Measurements from ENCODE around the gene DNAH7. TPM values are rescaled to one million over a fixed set of nuclear protein-coding genes. Genes with fewer than 3 reads are reported as not detected.

DNAH7 gene
- total and polyA plus RNA-seq, 2 of the 8 experiments (the other 6 are each of a cell fraction or from before 2014, with no cell fraction given), result 0.07 to 0.08 TPM

DNA sequence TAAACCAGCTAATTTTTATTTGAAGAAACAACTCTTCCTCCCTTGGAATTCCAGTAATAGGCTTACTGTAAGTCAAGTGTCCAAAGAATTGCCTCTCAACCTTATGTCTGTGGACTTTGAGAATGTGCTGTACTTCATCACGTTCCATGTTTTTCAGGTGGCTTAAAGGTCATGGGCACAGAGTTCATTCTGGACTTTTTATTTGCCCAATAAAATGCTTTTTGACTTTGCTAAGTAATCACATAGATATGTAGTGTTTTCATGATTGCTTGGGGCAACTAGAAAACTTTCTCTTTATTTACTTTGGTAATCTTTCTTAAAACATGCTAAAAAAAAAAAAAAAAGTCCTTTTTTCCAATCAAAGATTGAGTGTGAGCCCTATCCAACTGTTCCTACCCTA, 10.4 kb upstream of the DNAH7 start:
- H3K79me1 ChIP-seq (ENCODE audit: low read depth, low read length), result no peaks in the 10 kb centered on the region
- TF ChIP-seq SAP30 (IDR thresholded peaks at IDR 0.05; ENCODE audit: insufficient read depth, insufficient replicate concordance, low read length), result no peak
- no peak for TF ChIP-seq GABPA (IDR thresholded peaks at IDR 0.05; ENCODE audit: borderline replicate concordance, insufficient read depth, low read length)
- TF ChIP-seq, protein P1, sequence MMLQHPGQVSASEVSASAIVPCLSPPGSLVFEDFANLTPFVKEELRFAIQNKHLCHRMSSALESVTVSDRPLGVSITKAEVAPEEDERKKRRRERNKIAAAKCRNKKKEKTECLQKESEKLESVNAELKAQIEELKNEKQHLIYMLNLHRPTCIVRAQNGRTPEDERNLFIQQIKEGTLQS (IDR thresholded peaks at IDR 0.05; ENCODE audit: insufficient read depth, low read depth, low read length), result no peak
- no peak overlapping the region for H4K5ac ChIP-seq (ENCODE audit: insufficient read length, low read depth, low read length)
- no peak overlapping the region for H3K4me2 ChIP-seq (ENCODE audit: insufficient read depth in 1 of 2, low read depth in 2 of 2, low read length in 2 of 2)
- CTCF ChIA-PET (ENCODE audit: partially characterized antibody), result interaction anchor here (0.7 to 9.3 kb wide), 53 partner anchors 8 to 481 kb away, joined by 3 to 84 read pairs (median 5); partner anchors contain the start of gene DNAH7
- H3K18ac ChIP-seq (ENCODE audit: extremely low read depth, low read length), result no peak overlapping the region
- no peak overlapping the region for H4K8ac ChIP-seq (ENCODE audit: extremely low read depth, insufficient read depth, low read length)
- FAIRE-seq (no peak), DNase-seq (ENCODE audit: low read depth in 1 of 2, low spot score in 2 of 2) (no peak)
- 93% methylated on average over 1 of the region's 1 CpG; no CpG with 5 or more reads in 1 of the 2 experiments for WGBS, 2 experiments (ENCODE audit: extremely low coverage in 1 of 2, insufficient coverage in 1 of 2, insufficient read length in 1 of 2, insufficient replicate concordance in 2 of 2, low coverage in 1 of 2, low lambda C conversion rate in 2 of 2, missing lambda C conversion rate in 1 of 2)
- H3K23me2 ChIP-seq (ENCODE audit: low read depth, low read length), result no peaks in the 10 kb centered on the region
- no peak overlapping the region for H3K27ac ChIP-seq (ENCODE audit: low read depth, low read length)
- no peak overlapping the region for H3K4ac ChIP-seq (replicated peaks; ENCODE audit: insufficient read length, low read depth, low read length)
- no peak overlapping the region for H3K23ac ChIP-seq (ENCODE audit: insufficient read length)
- H2AK5ac ChIP-seq (ENCODE audit: low read depth, low read length), result no peak overlapping the region
- POLR2A ChIA-PET (ENCODE audit: partially characterized antibody), result interaction anchor here (1.5 kb wide), 1 partner anchor 10 kb away, joined by 5 read pairs; the partner anchor contains the start of gene DNAH7
- peaks cover 3 to 16% of the 10 kb centered on the region in 2 experiments for H3K9me3 ChIP-seq (ENCODE audit: insufficient read depth in 2 of 2, low read depth in 1 of 2, low read length in 1 of 2)
- no peak overlapping the region for H3K4me3 ChIP-seq (ENCODE audit: extremely low read depth in 1 of 4, insufficient read depth in 2 of 4, low read depth in 3 of 4, low read length in 4 of 4)
- no peak overlapping the region for H3K14ac ChIP-seq (ENCODE audit: insufficient read length)
- H2BK120ac ChIP-seq (replicated peaks; ENCODE audit: low read depth, low read length), result no peak overlapping the region
- no peak overlapping the region for H2BK12ac ChIP-seq (ENCODE audit: low read depth, low read length)
- H3K56ac ChIP-seq (replicated peaks; ENCODE audit: insufficient read length, low read depth, low read length), result no peak overlapping the region
- no peak overlapping the region for H2AFZ ChIP-seq (ENCODE audit: low read length)
- H3K36me3 ChIP-seq (ENCODE audit: control insufficient read depth in 2 of 4, insufficient read depth in 4 of 4, low read length in 3 of 4), result no peaks in the 10 kb centered on the region
- no peak overlapping the region for H3K9ac ChIP-seq (replicated peaks in 1 of 4; ENCODE audit: extremely low read depth in 1 of 4, low read depth in 3 of 4, low read length in 3 of 4)
- no peak overlapping the region for H4K91ac ChIP-seq (replicated peaks; ENCODE audit: insufficient read length, low read length)
- no peak overlapping the region for H2BK5ac ChIP-seq (ENCODE audit: low read depth, low read length)
- H2BK15ac ChIP-seq (ENCODE audit: low read length), result no peak overlapping the region
- H3K4me1 ChIP-seq (replicated peaks in 1 of 4; ENCODE audit: control insufficient read depth in 3 of 4, insufficient read depth in 4 of 4, low read length in 3 of 4), result no peaks in the 10 kb centered on the region; a peak in 1 of 7 replicates
- H3K79me2 ChIP-seq (ENCODE audit: control insufficient read depth in 1 of 2, insufficient read depth in 2 of 2, low read length in 2 of 2), result no peaks in the 10 kb centered on the region
- H4K20me1 ChIP-seq (replicated peaks in 1 of 2; ENCODE audit: control insufficient read depth in 1 of 2, insufficient read depth in 2 of 2, low read length in 2 of 2), result no peaks in the 10 kb centered on the region
- no peaks in the 10 kb centered on the region for H3K27me3 ChIP-seq (replicated peaks in 1 of 4; ENCODE audit: control insufficient read depth in 3 of 4, extremely low read depth in 1 of 4, insufficient read depth in 3 of 4, low read length in 3 of 4)
- no peak overlapping the region for H2BK20ac ChIP-seq (ENCODE audit: low read length)
